COR-L47 (cell line): ENCODE results near the gene SCFD2.
"Not testable (repeated sequence)": the region's sequence is repeated elsewhere in the genome, so short reads cannot be mapped to it uniquely, and the experiment has no call there.

Experiments used
- DNase-seq: peaks from one replicate; lab custom pipeline; 2025; lab: John Stamatoyannopoulos, UW

Gene SCFD2

GRCh38 chr4:53011259-53011905 is 354.5 kb downstream of the SCFD2 start:
- DNase-seq, result no peak

DNA sequence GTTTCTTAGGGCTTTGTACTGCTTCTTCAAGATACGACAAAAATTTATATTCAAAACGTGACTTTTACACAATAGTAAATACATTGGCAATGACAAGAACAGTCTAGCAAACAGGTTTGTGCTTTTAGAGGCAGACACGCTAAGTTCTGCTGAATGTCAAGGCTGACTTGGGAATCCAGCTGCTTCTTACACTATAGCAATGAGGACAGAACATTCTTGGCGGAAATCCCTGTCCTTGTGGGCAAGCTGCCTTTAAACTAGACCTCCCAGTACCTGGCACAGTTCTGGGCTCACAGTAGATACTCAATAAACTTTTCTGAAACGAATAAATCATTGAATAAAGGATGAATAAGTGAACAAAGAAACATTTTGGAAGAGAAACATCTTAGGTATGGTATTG is 355.5 kb downstream of the SCFD2 start:
- no peak for DNase-seq

- DNase-seq, result no peak
Observed at GRCh38 chr4:53009824-53010223, 356.0 kb downstream of the SCFD2 start.

- no peak for DNase-seq
Observed at GRCh38 chr4:53007024-53007423, 358.8 kb downstream of the SCFD2 start.

DNA sequence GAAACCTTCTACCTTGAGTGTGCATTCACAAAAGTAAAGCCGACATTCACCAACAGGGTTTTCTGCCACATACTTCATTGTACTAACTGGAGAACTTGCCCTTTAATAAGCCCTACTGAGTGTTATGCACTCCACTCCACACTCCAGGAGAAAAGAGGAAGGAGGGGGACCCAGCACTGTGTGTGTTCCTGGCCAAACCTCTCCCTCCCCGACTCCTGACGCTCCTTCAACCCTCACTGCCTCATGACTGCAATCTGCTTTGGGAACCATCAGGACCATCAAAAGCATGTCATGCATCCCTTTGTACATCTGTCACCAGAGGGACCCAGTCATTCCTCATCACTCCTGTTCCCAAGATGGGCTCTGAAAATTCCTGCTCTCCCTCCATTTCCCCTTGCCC is 360.1 kb downstream of the SCFD2 start:
- DNase-seq, result no peak

DNA sequence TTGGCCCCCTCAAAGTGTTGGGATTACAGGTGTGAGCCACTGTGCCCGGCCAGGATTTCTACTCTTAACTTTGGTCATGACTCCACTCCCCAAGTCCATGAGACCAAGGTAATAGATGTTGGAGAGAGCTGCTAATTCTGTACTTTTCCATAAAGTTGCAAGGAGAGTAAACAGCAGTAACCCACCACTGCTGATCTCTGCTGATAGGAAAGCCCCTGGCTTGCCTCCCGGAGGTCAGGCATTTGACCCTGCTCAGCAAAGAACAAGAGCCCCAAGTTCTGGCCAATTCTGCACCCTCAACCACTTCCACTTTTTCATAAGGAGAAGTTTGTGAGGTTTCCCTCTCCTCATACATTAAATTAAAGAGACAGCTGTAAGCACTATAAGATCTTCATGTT is 360.7 kb downstream of the SCFD2 start:
- DNase-seq, result no peak

- DNase-seq, result no peak
Observed at GRCh38 chr4:53004497-53005148, 361.2 kb downstream of the SCFD2 start.

GRCh38 chr4:53003959-53004358 is 361.9 kb downstream of the SCFD2 start:
- no peak for DNase-seq

- no peak for DNase-seq
Observed at GRCh38 chr4:53000560-53000959, 365.3 kb downstream of the SCFD2 start.

GRCh38 chr4:52999626-53000025 is 366.2 kb downstream of the SCFD2 start:
- no peak for DNase-seq

DNA sequence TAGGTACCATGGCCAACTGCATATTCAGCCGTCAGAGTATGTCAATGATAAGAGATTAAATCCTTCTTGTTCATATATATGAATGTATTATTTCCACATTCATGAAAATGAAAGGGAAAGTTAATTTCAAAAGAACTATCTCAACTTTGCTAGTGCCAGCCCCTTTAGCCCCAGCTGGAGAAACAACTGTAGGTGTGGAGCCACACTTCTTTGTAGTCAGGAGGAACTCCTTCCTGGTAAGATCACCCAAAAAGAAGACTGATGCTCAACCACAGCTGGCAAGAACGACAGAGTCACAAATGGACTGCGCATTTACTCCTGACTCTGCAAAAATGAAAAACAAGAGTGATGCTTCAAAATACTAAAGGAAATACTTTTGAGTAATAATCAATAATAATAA is 367.4 kb downstream of the SCFD2 start:
- no peak for DNase-seq

DNA sequence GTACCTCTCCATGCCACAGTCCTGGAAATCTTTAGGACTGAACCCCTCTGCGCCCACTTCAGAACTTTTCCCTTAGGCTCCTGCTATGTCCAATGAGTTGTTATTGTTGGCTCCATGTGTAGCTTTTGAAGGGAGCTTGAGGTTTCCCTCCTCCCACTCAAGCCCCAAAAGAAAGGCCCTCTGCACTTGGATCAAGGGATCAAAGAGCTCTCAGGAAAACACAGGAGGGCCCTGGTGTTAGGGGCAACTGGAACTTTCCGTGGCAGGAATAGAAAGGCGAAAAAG is 368.8 kb downstream of the SCFD2 start:
- DNase-seq, result no peak

DNA sequence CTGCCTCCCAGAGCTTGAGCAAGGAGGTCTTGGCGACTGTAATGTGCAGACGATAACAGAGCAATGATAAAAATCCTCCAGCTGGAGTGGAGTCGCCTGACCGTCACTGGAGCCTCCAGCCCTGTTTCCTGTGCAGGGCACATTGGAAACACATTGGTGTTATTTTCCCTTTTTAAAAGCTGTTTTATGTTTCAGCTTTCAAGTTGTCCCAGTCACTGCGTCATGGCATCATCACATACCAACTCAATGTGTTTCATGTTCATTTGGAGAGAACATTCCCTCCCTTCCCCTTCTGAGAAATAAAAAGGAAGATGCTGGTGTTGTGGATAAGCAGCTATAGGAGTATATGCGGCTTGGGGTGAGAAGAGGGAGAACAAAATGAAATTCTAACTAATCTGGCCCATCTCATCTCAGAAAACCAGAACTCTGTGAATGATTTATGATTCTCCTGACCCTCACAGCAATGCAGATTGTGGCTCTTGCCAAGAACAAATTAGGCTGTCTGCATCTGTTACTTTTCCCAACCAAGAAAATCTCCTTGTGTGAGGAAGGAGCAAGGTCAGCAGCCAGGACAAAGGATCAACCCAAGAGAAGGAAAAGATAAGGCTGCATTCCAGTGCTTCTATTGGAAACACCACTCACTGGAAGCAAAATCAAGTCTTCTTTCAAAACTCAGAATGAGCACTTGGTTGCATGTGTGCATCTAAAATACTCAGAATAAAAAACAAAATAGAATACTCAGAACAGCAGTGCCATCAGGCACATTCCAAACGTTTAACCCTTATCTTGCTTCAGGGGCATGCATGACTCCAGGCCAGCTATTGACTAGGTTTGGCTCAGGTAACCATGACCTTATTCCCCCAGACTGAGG is 369.4 kb downstream of the SCFD2 start:
- no peak for DNase-seq

- DNase-seq, result no peak
Observed at GRCh38 chr4:52995360-52996030, 370.4 kb downstream of the SCFD2 start.

DNA sequence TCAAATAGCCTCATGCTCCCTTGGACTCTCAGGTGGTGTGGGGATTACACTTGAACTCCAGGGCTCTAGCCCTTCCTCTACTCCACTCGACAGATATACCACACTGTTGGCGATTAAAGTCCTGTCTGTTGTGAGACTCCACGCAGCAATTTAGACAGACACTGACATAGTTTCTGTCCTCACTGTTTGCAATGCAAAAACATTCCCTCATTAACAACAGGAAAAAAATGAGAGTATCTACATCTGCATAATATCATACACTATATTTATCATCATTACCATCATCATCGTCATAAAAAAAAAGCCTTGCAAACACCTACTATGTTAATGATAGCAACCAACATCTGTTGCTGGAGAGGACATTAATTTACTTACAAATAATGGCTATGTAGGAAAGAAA is 371.3 kb downstream of the SCFD2 start:
- no peak for DNase-seq

GRCh38 chr4:52993771-52994170 is 372.1 kb downstream of the SCFD2 start:
- DNase-seq, result no peak

DNA sequence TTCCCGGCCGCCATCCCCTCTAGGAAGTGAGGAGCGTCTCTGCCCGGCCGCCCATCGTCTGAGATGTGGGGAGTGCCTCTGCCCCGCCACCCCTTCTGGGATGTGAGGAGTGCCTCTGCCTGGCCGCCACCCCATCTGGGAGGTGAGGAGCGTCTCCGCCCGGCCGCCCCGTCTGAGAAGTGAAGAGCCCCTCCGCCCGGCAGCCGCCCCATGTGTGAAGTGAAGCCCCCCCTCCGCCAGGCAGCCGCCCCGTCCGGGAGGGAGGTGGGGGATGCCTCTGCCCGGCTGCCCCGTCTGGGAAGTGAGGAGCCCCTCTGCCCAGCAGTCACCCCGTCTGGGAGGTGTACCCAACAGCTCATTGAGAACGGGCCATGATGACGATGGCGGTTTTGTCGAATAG is 373.3 kb downstream of the SCFD2 start:
- DNase-seq, result not testable (repeated sequence)

- DNase-seq, result no peak
Observed at GRCh38 chr4:52991472-52991871, 374.4 kb downstream of the SCFD2 start.

GRCh38 chr4:52990706-52991105 is 375.2 kb downstream of the SCFD2 start:
- DNase-seq, result no peak

GRCh38 chr4:52989865-52990264 is 376.0 kb downstream of the SCFD2 start:
- no peak for DNase-seq

- no peak for DNase-seq
Observed at GRCh38 chr4:52987392-52988056, 378.3 kb downstream of the SCFD2 start.

- no peak for DNase-seq
Observed at GRCh38 chr4:52984462-52984881, 381.4 kb downstream of the SCFD2 start.
